T-helper 17 cell (primary cell): ENCODE measurements around the gene CCSER2. TPM values are rescaled to one million over a fixed set of nuclear protein-coding genes. Genes with fewer than 3 reads are reported as not detected.
"Not testable (repeated sequence)": the region's sequence is repeated elsewhere in the genome, so short reads cannot be mapped to it uniquely, and the experiment has no call there.

ENCODE experiments used
- ATAC-seq: fragments of 150-1000 bp; cut with Tn5 transposase; 2 replicates; pipeline ENCODE4 v1.10.0; 2021; ENCODE audit warnings: mild to moderate bottlenecking, moderate library complexity
- DNase-seq, 3 donors: peaks; one replicate each; pipeline versions ENCODE4 v3.0.0 to v3.0.0-alpha.2; 2020 to 2021
- H3K9me3 ChIP-seq: one replicate; pipeline ENCODE4 v1.7.0; 2013; ENCODE audit warnings: low read length, mild to moderate bottlenecking; ENCODE audit not compliant: control insufficient read depth, poor library complexity, severe bottlenecking
- H3K27ac Mint-ChIP-seq: one replicate; pipeline ENCODE4 v1.8.0; 2022; ENCODE audit warnings: mild to moderate bottlenecking, moderate library complexity, mixed read lengths
- H3K27me3 Mint-ChIP-seq: one replicate; pipeline ENCODE4 v1.8.0; 2022; ENCODE audit warnings: mixed read lengths
- H3K36me3 Mint-ChIP-seq: one replicate; pipeline ENCODE4 v1.8.0; 2022; ENCODE audit warnings: low read depth, mixed read lengths
- H3K4me1 Mint-ChIP-seq: one replicate; pipeline ENCODE4 v1.8.0; 2022; ENCODE audit warnings: mild to moderate bottlenecking, mixed read lengths
- H3K4me3 Mint-ChIP-seq: one replicate; pipeline ENCODE4 v1.8.0; 2022; ENCODE audit warnings: mild to moderate bottlenecking, moderate library complexity, mixed read lengths
- total RNA-seq, 4 donors: library from RNA in 2 of 4; stranded (reverse) in 2 of 4; gene quantifications; one replicate each; pipeline ENCODE4 v1.2.3 and lab custom pipeline; 2022 to 2026

Gene CCSER2, protein sequence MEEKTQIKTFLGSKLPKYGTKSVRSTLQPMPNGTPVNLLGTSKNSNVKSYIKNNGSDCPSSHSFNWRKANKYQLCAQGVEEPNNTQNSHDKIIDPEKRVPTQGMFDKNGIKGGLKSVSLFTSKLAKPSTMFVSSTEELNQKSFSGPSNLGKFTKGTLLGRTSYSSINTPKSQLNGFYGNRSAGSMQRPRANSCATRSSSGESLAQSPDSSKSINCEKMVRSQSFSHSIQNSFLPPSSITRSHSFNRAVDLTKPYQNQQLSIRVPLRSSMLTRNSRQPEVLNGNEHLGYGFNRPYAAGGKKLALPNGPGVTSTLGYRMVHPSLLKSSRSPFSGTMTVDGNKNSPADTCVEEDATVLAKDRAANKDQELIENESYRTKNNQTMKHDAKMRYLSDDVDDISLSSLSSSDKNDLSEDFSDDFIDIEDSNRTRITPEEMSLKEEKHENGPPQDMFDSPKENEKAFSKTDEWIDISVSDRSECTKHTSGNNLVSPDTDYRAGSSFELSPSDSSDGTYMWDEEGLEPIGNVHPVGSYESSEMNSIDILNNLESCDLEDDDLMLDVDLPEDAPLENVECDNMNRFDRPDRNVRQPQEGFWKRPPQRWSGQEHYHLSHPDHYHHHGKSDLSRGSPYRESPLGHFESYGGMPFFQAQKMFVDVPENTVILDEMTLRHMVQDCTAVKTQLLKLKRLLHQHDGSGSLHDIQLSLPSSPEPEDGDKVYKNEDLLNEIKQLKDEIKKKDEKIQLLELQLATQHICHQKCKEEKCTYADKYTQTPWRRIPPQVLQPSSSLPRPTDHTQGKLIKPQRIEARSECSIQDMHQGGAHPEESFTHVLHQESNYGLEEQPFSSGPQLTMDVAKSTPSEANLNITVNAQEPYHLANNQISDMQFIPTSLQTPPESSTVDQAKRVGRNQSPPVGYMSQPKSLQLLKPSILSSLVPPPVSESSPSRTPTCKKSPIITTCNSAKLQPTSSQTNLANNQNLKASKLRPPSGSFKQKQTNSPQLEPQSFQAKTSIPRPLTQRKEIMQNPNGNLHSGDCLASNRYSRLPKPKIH
- total RNA-seq, result 100 to 1,000 TPM; 137 to 138 TPM
- total RNA-seq (lab: John Stamatoyannopoulos, UW), result 203 to 213 reads per million in 2 donors

DNA sequence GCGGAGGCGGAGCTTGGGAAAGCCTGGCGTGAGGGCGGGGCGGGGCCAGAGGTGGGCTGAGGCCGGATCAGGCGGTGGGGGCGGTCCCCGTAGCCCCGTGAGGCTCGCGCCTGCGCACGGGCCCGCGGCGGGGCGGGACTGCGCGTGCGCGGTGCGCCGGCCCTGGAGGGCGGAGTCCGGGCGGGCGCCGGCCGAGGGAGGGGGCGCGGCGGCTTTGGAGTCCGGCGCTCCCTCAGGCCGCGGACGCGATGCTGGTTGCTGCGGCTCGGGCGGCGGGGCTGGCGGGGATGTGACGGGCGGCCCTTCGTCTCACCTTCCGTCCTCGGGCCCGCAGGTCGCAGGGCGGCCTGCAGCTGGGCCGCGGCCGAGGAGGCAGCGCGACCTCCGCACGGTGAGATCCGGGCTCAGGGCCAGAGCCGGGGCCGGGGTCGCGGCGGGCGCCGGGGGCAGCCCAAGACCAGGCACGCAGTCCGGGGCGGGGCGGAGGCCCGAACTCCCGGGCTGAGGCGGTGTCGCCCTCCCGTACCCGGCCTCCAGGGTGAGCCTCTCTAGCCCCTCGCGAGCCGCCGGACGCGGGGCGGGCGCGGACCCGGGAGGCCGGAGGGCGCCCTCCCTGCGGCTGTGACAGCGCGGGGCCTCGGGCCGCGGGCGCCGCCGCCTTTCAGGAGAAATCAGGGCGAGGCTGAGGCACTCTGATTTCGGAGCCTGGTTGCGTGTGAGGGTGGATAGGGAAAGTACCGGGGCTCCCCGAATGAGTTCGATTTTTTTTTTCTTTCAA is at the start of gene CCSER2:
Gene CCSER2 (plus strand): TSS at position 172 of the 778 bp plus-strand sequence. CDS start 42,464 bp downstream, outside the sequence.
- ATAC-seq (peak; percentile 71), DNase-seq (peak; percentile 87 to 96 (median 87))
- Mint-ChIP-seq H3K27me3 (no peaks in the 10 kb centered on the region), H3K4me3 (peak within 1 kb of the TSS; percentile 93), H3K4me1 (peaks cover 31% of the 10 kb centered on the region), H3K36me3 (no peaks in the 10 kb centered on the region), H3K27ac (peak within 1 kb of the TSS; percentile 99)
- no peaks in the 10 kb centered on the region for H3K9me3 ChIP-seq

DNA sequence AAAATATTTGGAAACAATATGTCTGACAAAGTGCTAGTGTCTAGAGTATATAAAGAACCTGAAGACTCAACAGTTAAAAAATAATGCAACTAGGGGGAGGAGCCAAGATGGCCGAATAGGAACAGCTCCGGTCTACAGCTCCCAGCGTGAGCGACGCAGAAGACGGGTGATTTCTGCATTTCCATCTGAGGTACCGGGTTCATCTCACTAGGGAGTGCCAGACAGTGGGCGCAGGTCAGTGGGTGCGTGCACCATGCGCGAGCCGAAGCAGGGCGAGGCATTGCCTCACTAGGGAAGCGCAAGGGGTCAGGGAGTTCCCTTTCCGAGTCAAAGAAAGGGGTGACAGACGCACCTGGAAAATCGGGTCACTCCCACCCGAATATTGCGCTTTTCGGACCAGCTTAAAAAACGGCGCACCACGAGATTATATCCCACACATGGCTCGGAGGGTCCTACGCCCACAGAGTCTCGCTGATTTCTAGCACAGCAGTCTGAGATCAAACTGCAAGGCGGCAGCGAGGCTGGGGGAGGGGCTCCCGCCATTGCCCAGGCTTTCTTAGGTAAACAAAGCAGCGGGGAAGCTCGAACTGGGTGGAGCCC is 48.4 kb upstream of the CCSER2 start:
- peaks cover 42% of the 10 kb centered on the region for H3K27me3 Mint-ChIP-seq
- H3K9me3 ChIP-seq, H3K4me3 Mint-ChIP-seq, H3K27ac Mint-ChIP-seq, H3K36me3 Mint-ChIP-seq, ATAC-seq, H3K4me1 Mint-ChIP-seq, DNase-seq: not testable (repeated sequence)

GRCh38 chr10:84286695-84287094 is 41.7 kb upstream of the CCSER2 start:
- no peak for ATAC-seq
- no peak overlapping the region for H3K27ac Mint-ChIP-seq
- DNase-seq, result no peak
- no peaks in the 10 kb centered on the region for H3K36me3 Mint-ChIP-seq
- H3K9me3 ChIP-seq, result no peaks in the 10 kb centered on the region
- H3K4me1 Mint-ChIP-seq, result no peaks in the 10 kb centered on the region
- H3K4me3 Mint-ChIP-seq, result no peak overlapping the region
- H3K27me3 Mint-ChIP-seq, result peaks cover 17% of the 10 kb centered on the region

DNA sequence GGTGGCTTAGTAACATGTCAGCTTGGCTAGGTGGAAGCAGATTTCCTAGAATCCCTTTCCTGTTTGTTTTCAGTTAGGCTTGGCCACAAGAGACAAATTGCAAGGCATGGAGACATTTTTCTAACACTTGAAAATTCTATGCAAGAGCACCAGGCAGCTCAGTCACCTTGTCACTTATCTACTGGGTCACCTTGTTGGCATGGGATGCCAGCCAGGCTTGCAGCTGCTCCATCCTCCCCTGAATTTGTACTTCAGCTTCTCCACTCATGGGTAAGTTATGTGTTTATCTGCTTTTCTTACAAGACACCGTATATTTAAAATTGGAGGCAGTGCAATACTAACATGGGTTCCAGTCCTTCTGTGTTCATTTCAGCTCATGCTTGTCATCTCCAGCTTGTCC is 40.2 kb upstream of the CCSER2 start:
- Mint-ChIP-seq H3K27me3 (peaks cover 17% of the 10 kb centered on the region), H3K27ac (no peak overlapping the region), H3K4me1 (no peaks in the 10 kb centered on the region), H3K4me3 (no peak overlapping the region), H3K36me3 (no peaks in the 10 kb centered on the region)
- DNase-seq, result no peak
- ATAC-seq, result no peak
- no peaks in the 10 kb centered on the region for H3K9me3 ChIP-seq

- Mint-ChIP-seq H3K36me3 (no peaks in the 10 kb centered on the region), H3K4me1 (no peaks in the 10 kb centered on the region), H3K27me3 (peaks cover 17% of the 10 kb centered on the region), H3K27ac (no peak overlapping the region), H3K4me3 (no peak overlapping the region)
- no peaks in the 10 kb centered on the region for H3K9me3 ChIP-seq
- ATAC-seq (no peak), DNase-seq (no peak)
Observed at GRCh38 chr10:84289521-84290200, 38.7 kb upstream of the CCSER2 start.

DNA sequence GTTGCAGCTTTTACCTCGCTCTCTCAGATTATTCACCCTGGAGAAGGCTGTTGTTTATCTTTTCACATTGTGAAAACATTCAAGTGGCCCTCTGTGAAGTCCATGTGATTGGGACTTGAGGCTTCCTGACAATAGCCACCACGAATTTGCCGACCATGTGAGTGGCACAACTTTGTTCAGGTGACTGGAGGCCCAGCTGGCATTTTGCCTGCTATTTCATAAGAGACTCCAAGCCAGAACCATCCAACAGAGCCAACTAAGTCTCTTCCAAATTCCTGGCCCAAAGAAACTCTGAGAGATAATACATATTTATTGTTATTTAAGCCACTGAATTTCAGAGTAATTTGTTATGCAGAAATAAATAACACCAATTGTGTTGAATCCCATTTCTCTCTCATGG is 38.2 kb upstream of the CCSER2 start:
- Mint-ChIP-seq H3K27ac (no peak overlapping the region), H3K27me3 (peaks cover 17% of the 10 kb centered on the region), H3K4me1 (no peaks in the 10 kb centered on the region), H3K36me3 (no peaks in the 10 kb centered on the region), H3K4me3 (no peak overlapping the region)
- DNase-seq (no peak), ATAC-seq (no peak)
- H3K9me3 ChIP-seq, result no peaks in the 10 kb centered on the region

- Mint-ChIP-seq H3K36me3 (no peaks in the 10 kb centered on the region), H3K27me3 (peaks cover 17% of the 10 kb centered on the region), H3K4me1 (no peaks in the 10 kb centered on the region), H3K27ac (no peak overlapping the region), H3K4me3 (no peak overlapping the region)
- DNase-seq (no peak), ATAC-seq (no peak)
- no peaks in the 10 kb centered on the region for H3K9me3 ChIP-seq
Observed at GRCh38 chr10:84291384-84291783, 37.0 kb upstream of the CCSER2 start.

DNA sequence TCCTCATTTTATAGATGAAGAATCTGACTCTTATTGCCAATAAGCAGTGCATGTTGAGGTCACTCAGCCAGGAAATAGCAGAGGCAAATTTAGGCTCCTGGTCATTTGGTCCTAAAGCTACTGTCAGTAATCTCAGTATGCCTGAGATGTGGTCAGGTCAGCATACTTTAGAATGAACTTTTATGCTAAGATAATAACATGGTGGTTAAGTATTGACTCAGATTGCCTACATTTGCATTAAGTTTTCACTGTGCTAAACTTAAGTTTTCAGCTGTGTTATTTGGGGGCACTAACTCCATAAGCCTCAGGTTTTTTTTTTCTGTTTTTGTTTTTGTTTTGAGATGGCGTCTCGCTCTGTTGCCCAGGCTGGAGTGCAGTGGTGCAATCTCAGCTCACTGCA is 35.9 kb upstream of the CCSER2 start:
- ATAC-seq, result no peak

DNA sequence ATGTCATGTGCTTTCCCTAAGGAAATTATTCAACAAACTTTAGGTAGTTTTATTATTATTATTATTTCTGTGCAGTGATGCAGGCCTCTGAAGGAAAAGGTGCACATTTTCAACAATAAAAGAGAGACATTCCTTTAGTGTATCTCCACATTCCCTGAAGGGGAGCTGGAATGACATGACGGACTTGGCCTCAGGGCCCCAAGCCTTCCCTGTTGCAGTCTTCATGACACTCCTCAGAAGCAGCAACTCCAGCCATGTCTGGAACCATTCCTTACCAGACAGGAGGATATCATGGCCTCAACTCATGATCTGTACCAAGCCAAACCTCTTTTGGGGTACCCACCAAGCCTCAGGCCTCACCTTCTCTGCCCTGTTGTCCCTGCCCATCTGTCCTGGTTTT is 35.2 kb upstream of the CCSER2 start:
- H3K27me3 Mint-ChIP-seq, result peaks cover 12% of the 10 kb centered on the region
- no peaks in the 10 kb centered on the region for H3K9me3 ChIP-seq
- peaks cover under 1% of the 10 kb centered on the region for H3K36me3 Mint-ChIP-seq
- ATAC-seq (no peak), DNase-seq (no peak)
- no peak overlapping the region for H3K4me3 Mint-ChIP-seq
- H3K27ac Mint-ChIP-seq, result no peak overlapping the region
- no peaks in the 10 kb centered on the region for H3K4me1 Mint-ChIP-seq

More for the DNA sequence above, 35.9 kb upstream of the CCSER2 start:
- H3K4me3 Mint-ChIP-seq, result no peak overlapping the region
- H3K27ac Mint-ChIP-seq, result no peak overlapping the region
- H3K4me1 Mint-ChIP-seq, result no peaks in the 10 kb centered on the region
- no peaks in the 10 kb centered on the region for H3K9me3 ChIP-seq
- H3K36me3 Mint-ChIP-seq, result no peaks in the 10 kb centered on the region
- H3K27me3 Mint-ChIP-seq, result peaks cover 17% of the 10 kb centered on the region
- no peak for DNase-seq

- no peak overlapping the region for H3K4me3 Mint-ChIP-seq
- H3K27me3 Mint-ChIP-seq, result peaks cover 8% of the 10 kb centered on the region
- ATAC-seq, result peak; percentile 28
- H3K9me3 ChIP-seq, result no peaks in the 10 kb centered on the region
- DNase-seq, result no peak
- peaks cover 2% of the 10 kb centered on the region for H3K36me3 Mint-ChIP-seq
- no peaks in the 10 kb centered on the region for H3K4me1 Mint-ChIP-seq
- no peak overlapping the region for H3K27ac Mint-ChIP-seq
Observed at GRCh38 chr10:84293574-84294016, 34.8 kb upstream of the CCSER2 start.

DNA sequence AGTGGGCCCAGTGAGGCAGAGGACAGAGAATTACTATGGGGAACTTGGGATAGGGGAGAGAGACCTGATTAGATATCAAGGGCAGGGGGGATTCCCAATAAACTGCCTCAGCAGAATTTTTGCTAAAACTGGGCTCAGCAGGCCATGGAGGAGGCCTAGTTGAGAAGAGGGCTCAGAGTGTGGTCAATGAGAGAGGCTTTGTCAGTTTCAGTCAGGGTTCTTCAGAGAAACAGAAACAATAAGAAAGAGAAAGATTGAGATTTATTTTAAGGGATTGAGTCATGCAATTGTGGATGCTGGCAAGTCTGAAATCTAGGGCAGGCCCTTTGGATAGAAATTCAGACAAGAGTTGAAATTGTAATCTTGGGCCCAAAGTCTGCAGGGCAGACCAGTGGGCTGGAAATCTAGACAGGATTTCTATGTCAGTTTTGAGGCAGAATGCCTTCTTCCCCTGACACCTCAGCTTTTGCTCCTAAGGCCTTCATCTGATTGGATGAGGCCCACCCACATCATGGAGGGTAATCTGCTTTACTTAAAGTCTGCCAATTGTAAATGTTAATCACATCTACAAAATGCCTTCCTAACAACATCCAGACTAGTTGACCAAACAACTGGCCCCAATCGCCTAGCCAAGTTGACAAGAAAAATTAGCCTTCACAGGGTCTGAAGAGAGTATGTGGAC is 33.5 kb upstream of the CCSER2 start:
- H3K4me3 Mint-ChIP-seq, result no peak overlapping the region
- peak overlapping the region; percentile 37 for H3K27ac Mint-ChIP-seq
- peaks cover 2% of the 10 kb centered on the region for H3K36me3 Mint-ChIP-seq
- ATAC-seq (no peak), DNase-seq (no peak)
- H3K4me1 Mint-ChIP-seq, result no peaks in the 10 kb centered on the region
- H3K9me3 ChIP-seq, result no peaks in the 10 kb centered on the region
- H3K27me3 Mint-ChIP-seq, result peaks cover 7% of the 10 kb centered on the region
